Activated naive CD8-positive, alpha-beta T cell treated with anti-CD3 and anti-CD28 coated beads, Interleukin-2, amount 10 ng/mL, durations not matched to agents 7 days and 5 days (primary cell): ENCODE measurements around the gene POLR3G. TPM values are rescaled to one million over a fixed set of nuclear protein-coding genes. Genes with fewer than 3 reads are reported as not detected.

Source experiments
- ATAC-seq: fragments of 150-1000 bp; cut with Tn5 transposase; one replicate; pipeline ENCODE4 v1.10.0; 2021; ENCODE audit warnings: low read depth, moderate library complexity
- POLR2A ChIA-PET: fragments of 350-600 bp; sonication (Branson Sonifier 250); formaldehyde crosslinking; loops from one replicate; lab custom pipeline; 2021; ENCODE audit warnings: antibody characterized with exemption; lab: Charles Lee
- DNase-seq: peaks from one replicate; pipeline ENCODE4 v3.0.0; 2021
- H3K27ac Mint-ChIP-seq: one replicate; pipeline ENCODE4 v1.8.0; 2022; ENCODE audit warnings: mild to moderate bottlenecking, mixed read lengths
- H3K27me3 Mint-ChIP-seq: one replicate; pipeline ENCODE4 v1.8.0; 2022; ENCODE audit warnings: mild to moderate bottlenecking, moderate library complexity, mixed read lengths
- H3K36me3 Mint-ChIP-seq: one replicate; pipeline ENCODE4 v1.8.0; 2021; ENCODE audit warnings: mild to moderate bottlenecking, mixed read lengths
- H3K4me1 Mint-ChIP-seq: one replicate; pipeline ENCODE4 v1.8.0; 2021; ENCODE audit warnings: mixed read lengths
- H3K4me3 Mint-ChIP-seq: one replicate; pipeline ENCODE4 v1.8.0; 2022; ENCODE audit warnings: mild to moderate bottlenecking, moderate library complexity, mixed read lengths
- H3K9me3 Mint-ChIP-seq: one replicate; pipeline ENCODE4 v1.8.0; 2021; ENCODE audit warnings: mixed read lengths
- total RNA-seq, 2 experiments: library from RNA; stranded (reverse); gene quantifications; one replicate each; pipeline ENCODE4 v1.2.3, GENCODE V29; 2021

The POLR3G gene
- total RNA-seq, 2 experiments from 2014 or later, result 2.8 to 3.7 TPM

DNA sequence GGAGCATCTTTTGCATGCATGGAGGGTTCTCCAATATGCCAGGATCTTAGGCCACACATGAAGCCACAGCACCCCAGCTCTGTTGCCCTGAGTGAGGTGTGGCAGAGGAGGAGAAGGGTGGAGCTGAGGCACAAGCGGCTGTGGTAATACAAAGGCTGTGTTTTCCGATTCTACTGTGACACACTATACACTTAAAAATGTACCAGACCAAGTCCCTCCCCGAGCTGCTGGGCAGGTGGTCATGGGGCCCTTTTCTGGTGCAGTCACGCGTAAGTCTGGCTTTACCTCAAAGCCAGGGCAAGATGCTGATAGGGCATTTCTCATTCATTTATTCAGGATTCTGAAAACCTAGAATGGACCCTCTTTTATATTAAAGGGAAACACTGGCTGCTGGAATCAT lies 87.7 kb downstream of the POLR3G start:
- H3K27ac Mint-ChIP-seq, result no peak overlapping the region
- no peaks in the 10 kb centered on the region for H3K36me3 Mint-ChIP-seq
- H3K27me3 Mint-ChIP-seq, result peaks cover 42% of the 10 kb centered on the region
- ATAC-seq, result no peak
- no peaks in the 10 kb centered on the region for H3K9me3 Mint-ChIP-seq
- DNase-seq, result no peak
- POLR2A ChIA-PET, result no interaction called here
- H3K4me3 Mint-ChIP-seq, result no peak overlapping the region
- peaks cover 3% of the 10 kb centered on the region for H3K4me1 Mint-ChIP-seq

DNA sequence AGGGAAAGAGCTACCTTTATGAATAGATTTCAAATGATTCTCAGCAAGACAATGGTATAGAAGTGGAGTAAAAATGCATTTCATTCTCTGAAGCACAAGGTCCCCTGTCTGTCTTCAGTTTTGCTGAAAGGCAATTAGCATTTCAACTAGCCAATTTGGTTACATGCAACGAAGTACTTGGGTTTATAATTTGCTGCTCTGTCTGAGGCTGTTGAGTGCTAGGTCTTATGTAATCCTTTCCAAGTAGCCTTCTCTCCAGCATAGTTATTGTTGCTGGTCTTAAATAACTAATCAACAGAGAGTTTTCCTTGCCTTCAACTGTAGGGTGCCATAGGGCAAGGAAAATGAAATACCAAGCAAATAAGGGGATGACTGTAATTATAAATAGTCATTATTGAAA lies 88.4 kb downstream of the POLR3G start:
- H3K27ac Mint-ChIP-seq, result no peak overlapping the region
- H3K27me3 Mint-ChIP-seq, result peaks cover 42% of the 10 kb centered on the region
- no peaks in the 10 kb centered on the region for H3K9me3 Mint-ChIP-seq
- ATAC-seq, result no peak
- H3K4me3 Mint-ChIP-seq, result no peak overlapping the region
- POLR2A ChIA-PET, result no interaction called here
- H3K36me3 Mint-ChIP-seq, result no peaks in the 10 kb centered on the region
- no peak for DNase-seq
- H3K4me1 Mint-ChIP-seq, result peaks cover 3% of the 10 kb centered on the region

Other genes starting within 250 kb of the POLR3G start
- gene CETN3, start 65.1 kb upstream of the POLR3G start, total RNA-seq, result 10 to 100 TPM; 24.3 to 28.7 TPM
- gene MBLAC2, start 93 bp upstream of the POLR3G start, total RNA-seq, result 1 to 10 TPM; 7.4 to 8.3 TPM
- gene LYSMD3, start 54.7 kb downstream of the POLR3G start, total RNA-seq, result 10 to 100 TPM; 21.3 to 22.0 TPM
- gene ADGRV1, start 83.9 kb downstream of the POLR3G start, total RNA-seq, result under 1 TPM in 1 of 2 experiments, not detected in 1; 0.06 TPM